HUES48 (cell line): ENCODE results near the gene LIN28B.

Experiments
- H3K27ac ChIP-seq: one replicate; pipeline ENCODE4 v1.7.0; 2013; ENCODE audit warnings: low read depth, low read length, inconsistent platforms
- H3K27me3 ChIP-seq: 2 replicates; pipeline ENCODE4 v1.6.1; 2013; ENCODE audit warnings: mild to moderate bottlenecking, low read length; ENCODE audit not compliant: control insufficient read depth, insufficient read depth
- H3K36me3 ChIP-seq: 2 replicates; pipeline ENCODE4 v1.6.1; 2013; ENCODE audit warnings: low read length; ENCODE audit not compliant: control insufficient read depth, insufficient read depth
- H3K4me1 ChIP-seq: 2 replicates; pipeline ENCODE4 v1.6.1; 2013; ENCODE audit warnings: mild to moderate bottlenecking, low read length; ENCODE audit not compliant: control insufficient read depth, insufficient read depth
- H3K4me3 ChIP-seq: 2 replicates; pipeline ENCODE4 v1.5.1; 2013; ENCODE audit warnings: mild to moderate bottlenecking, low read depth, low read length
- H3K9ac ChIP-seq: 2 replicates; pipeline ENCODE4 v1.6.1; 2013; ENCODE audit warnings: mild to moderate bottlenecking, low read depth, low read length, moderate library complexity
- H3K9me3 ChIP-seq: 2 replicates; pipeline ENCODE4 v1.6.1; 2013; ENCODE audit warnings: low read length; ENCODE audit not compliant: control insufficient read depth, insufficient read depth

The LIN28B gene

DNA sequence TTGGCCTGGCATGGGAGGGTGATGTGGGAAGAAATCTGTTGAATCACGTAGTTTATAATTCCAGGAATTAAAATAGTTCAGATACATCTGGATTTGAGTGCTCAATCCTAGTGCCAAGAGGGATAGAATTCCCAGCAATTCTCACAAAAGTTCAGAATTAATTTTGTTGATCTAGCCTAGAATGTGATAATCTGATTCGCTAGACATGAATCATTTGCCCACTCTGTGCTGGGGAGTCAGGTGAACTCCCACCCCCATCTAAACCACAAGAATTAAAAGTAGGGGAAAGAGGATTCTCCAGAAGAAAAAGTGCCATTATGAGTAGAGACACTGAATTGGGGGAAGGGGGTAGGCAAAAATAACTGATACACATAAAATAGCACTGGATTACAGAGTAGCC lies 85.0 kb downstream of the LIN28B start:
- H3K9me3 ChIP-seq = no peaks in the 10 kb centered on the region
- no peak overlapping the region for H3K9ac ChIP-seq
- H3K27me3 ChIP-seq = no peaks in the 10 kb centered on the region
- no peak overlapping the region for H3K27ac ChIP-seq
- no peak overlapping the region for H3K4me3 ChIP-seq
- H3K36me3 ChIP-seq = 0 out of 2 replicates have a peak, but pooled peaks cover 2% of the 10 kb centered on the region
- H3K4me1 ChIP-seq = peaks cover 10% of the 10 kb centered on the region

- H3K27me3 ChIP-seq = no peaks in the 10 kb centered on the region
- no peak overlapping the region for H3K9ac ChIP-seq
- H3K4me3 ChIP-seq = no peak overlapping the region
- H3K27ac ChIP-seq = no peak overlapping the region
- H3K9me3 ChIP-seq = no peaks in the 10 kb centered on the region
- 0 out of 2 replicates have a peak, but pooled peaks cover 6% of the 10 kb centered on the region for H3K4me1 ChIP-seq
- 0 out of 2 replicates have a peak, but pooled peaks cover 2% of the 10 kb centered on the region for H3K36me3 ChIP-seq
Measured at GRCh38 chr6:105042648-105043047, 85.7 kb downstream of the LIN28B start.

- Histone ChIP-seq H3K36me3 (no peaks in the 10 kb centered on the region), H3K9ac (no peak overlapping the region), H3K27me3 (no peaks in the 10 kb centered on the region), H3K4me1 (no peaks in the 10 kb centered on the region), H3K27ac (no peak overlapping the region), H3K4me3 (no peak overlapping the region), H3K9me3 (no peaks in the 10 kb centered on the region)
Measured at GRCh38 chr6:105043979-105044378, 87.1 kb downstream of the LIN28B start.

- H3K4me3 ChIP-seq = no peak overlapping the region
Measured at GRCh38 chr6:105045526-105045925, 88.6 kb downstream of the LIN28B start.

GRCh38 chr6:105051941-105052471 lies 95.1 kb downstream of the LIN28B start:
- no peak overlapping the region for H3K9ac ChIP-seq
- peaks cover 17% of the 10 kb centered on the region for H3K4me1 ChIP-seq
- H3K9me3 ChIP-seq = no peaks in the 10 kb centered on the region
- no peaks in the 10 kb centered on the region for H3K36me3 ChIP-seq
- no peaks in the 10 kb centered on the region for H3K27me3 ChIP-seq
- H3K27ac ChIP-seq = no peak overlapping the region
- H3K4me3 ChIP-seq = no peak overlapping the region

More at GRCh38 chr6:105045526-105045925, 88.6 kb downstream of the LIN28B start:
- Histone ChIP-seq H3K27ac (no peak overlapping the region), H3K9ac (no peak overlapping the region), H3K36me3 (no peaks in the 10 kb centered on the region), H3K27me3 (no peaks in the 10 kb centered on the region), H3K9me3 (no peaks in the 10 kb centered on the region), H3K4me1 (no peaks in the 10 kb centered on the region)

- Histone ChIP-seq H3K27ac (no peak overlapping the region), H3K9me3 (no peaks in the 10 kb centered on the region), H3K27me3 (no peaks in the 10 kb centered on the region), H3K9ac (no peak overlapping the region), H3K36me3 (no peaks in the 10 kb centered on the region), H3K4me3 (no peak overlapping the region), H3K4me1 (peaks cover 20% of the 10 kb centered on the region)
Measured at GRCh38 chr6:105056646-105057045, 99.7 kb downstream of the LIN28B start.

DNA sequence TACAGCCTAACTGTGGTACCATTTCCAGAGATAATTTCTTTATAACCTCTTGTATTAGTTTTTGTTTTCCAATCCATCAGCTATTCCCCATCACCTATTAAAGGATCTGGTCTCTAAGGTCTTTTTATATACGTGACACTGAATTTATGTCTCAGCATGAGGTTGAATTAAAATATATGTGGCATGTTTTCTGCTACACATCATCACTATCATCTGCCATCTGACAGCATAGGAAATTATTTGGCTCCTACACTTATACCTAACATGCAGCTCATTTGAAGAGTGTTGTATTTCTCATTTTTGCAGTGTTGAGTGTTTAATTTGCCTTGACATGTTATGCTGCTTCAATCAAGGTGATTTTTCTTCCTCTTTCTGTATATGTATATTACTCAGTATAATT lies 100.3 kb downstream of the LIN28B start:
- no peak overlapping the region for H3K9ac ChIP-seq
- no peaks in the 10 kb centered on the region for H3K9me3 ChIP-seq
- H3K36me3 ChIP-seq = no peaks in the 10 kb centered on the region
- H3K4me3 ChIP-seq = no peak overlapping the region
- no peak overlapping the region for H3K27ac ChIP-seq
- H3K4me1 ChIP-seq = peaks cover 15% of the 10 kb centered on the region
- no peaks in the 10 kb centered on the region for H3K27me3 ChIP-seq

DNA sequence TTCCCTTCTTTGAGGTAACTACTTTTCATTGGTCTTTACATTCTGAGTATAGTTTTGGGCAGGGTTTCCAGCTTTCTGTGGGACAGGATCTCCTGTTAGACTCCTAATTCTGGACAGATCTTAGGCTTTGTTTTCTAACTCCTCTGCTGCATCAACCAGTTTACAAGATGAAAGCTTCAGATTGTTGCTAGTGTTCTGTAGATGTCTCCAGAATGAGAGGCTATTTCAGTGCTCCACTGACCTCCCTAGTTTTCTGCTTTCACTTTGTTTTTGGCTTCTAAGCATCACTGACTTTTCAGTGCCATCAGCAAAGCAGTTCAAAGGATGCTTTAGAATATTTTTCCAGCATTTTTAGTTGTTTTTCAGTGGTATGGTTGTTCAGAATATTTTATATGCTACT lies 101.4 kb downstream of the LIN28B start:
- Histone ChIP-seq H3K27ac (no peak overlapping the region), H3K36me3 (no peaks in the 10 kb centered on the region), H3K27me3 (no peaks in the 10 kb centered on the region), H3K4me1 (peaks cover 13% of the 10 kb centered on the region), H3K9me3 (no peaks in the 10 kb centered on the region), H3K4me3 (no peak overlapping the region), H3K9ac (no peak overlapping the region)

DNA sequence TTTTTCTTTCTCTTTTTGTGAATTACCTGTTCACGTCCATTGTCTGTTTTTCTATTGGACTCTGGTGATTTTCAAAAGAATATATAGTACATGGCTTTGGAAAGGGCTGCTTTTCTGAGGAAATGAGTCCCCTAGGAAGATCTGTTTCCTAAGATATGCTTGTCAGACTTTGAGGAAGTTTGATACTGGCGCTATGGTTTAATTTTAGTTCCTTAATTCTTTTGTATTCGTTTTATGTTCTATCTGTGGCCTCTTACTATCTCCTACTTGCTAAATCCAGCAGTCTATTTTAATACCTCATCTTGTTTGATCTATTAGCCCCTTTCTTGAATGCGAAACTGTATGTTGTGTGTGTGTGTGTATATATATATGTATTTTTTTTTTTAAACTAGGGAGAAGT lies 101.9 kb downstream of the LIN28B start:
- Histone ChIP-seq H3K9me3 (no peaks in the 10 kb centered on the region), H3K4me1 (peaks cover 13% of the 10 kb centered on the region), H3K9ac (no peak overlapping the region), H3K36me3 (no peaks in the 10 kb centered on the region), H3K27me3 (no peaks in the 10 kb centered on the region), H3K4me3 (no peak overlapping the region), H3K27ac (no peak overlapping the region)

- H3K9me3 ChIP-seq = no peaks in the 10 kb centered on the region
- H3K9ac ChIP-seq = no peak overlapping the region
- peaks cover 4% of the 10 kb centered on the region; the same call in 1 of the 2 replicates for H3K36me3 ChIP-seq
- no peaks in the 10 kb centered on the region for H3K27me3 ChIP-seq
- no peak overlapping the region for H3K4me3 ChIP-seq
- H3K4me1 ChIP-seq = no peaks in the 10 kb centered on the region
- H3K27ac ChIP-seq = no peak overlapping the region
Measured at GRCh38 chr6:105066233-105066632, 109.3 kb downstream of the LIN28B start.

DNA sequence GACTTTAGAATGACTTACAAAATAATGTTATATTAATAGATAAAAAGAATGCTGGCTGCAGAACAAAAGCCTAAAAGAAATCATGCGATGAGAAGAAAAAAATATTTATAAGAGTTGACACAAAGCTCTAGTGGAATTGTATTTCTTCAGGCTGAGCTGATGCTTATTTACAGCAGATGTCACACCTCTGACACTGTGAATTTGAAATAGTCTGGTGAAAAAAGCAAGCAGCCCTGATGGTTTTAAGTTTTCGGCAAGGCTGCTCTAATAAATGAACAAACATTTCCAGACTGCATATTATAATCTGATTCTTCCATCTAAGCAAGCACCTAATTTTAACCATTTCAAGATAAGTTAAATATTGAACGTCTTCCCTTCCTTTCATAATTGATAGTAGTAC lies 109.9 kb downstream of the LIN28B start:
- Histone ChIP-seq H3K4me3 (no peak overlapping the region), H3K36me3 (peaks cover 4% of the 10 kb centered on the region; the same call in 1 of the 2 replicates), H3K27me3 (no peaks in the 10 kb centered on the region), H3K9me3 (no peaks in the 10 kb centered on the region), H3K9ac (no peak overlapping the region), H3K27ac (no peak overlapping the region), H3K4me1 (no peaks in the 10 kb centered on the region)
